GM12892 (cell line): ENCODE results near the gene CEP162.
"Not testable (repeated sequence)": the region's sequence is repeated elsewhere in the genome, so short reads cannot be mapped to it uniquely, and the experiment has no call there.

Experiments used
- POLR2A ChIP-seq: IDR thresholded peaks from 2 replicates; pipeline ENCODE4 v1.6.1; 2011; ENCODE audit warnings: low read depth, low read length, control low read depth
- POLR2AphosphoS5 ChIP-seq: IDR thresholded peaks from 2 replicates; pipeline ENCODE4 v1.6.1; 2011; ENCODE audit warnings: low read depth, low read length, control low read depth
- TAF1 ChIP-seq: IDR thresholded peaks from 2 replicates; pipeline ENCODE4 v1.6.1; 2011; ENCODE audit warnings: low read depth, mild to moderate bottlenecking, control low read depth, low read length, borderline replicate concordance

- not testable (repeated sequence) for TF ChIP-seq TAF1, POLR2A, POLR2AphosphoS5
Measured at GRCh38 chr6:84189356-84189755, 38.1 kb downstream of the CEP162 start.
